HL-60 (cell line): ENCODE data around the gene CD40.

ENCODE experiments used
- DNase-seq, 2 experiments: peaks; one replicate each; pipeline ENCODE4 v3.0.0-alpha.2; 2010 to 2020; ENCODE audit warnings: low read depth in 1 of 2, low spot score in 1 of 2
- H3K27ac ChIP-seq: fragments of 250-450 bp; sonication (Bioruptor Pico); replicated peaks from 2 replicates; pipeline ENCODE4 v1.5.1; 2020; ENCODE audit warnings: mild to moderate bottlenecking, moderate library complexity
- H3K27me3 ChIP-seq: fragments of 250-450 bp; sonication (Bioruptor Pico); 2 replicates; pipeline ENCODE4 v1.5.1; 2021; ENCODE audit warnings: mild to moderate bottlenecking, moderate library complexity; ENCODE audit not compliant: insufficient read depth, poor library complexity, severe bottlenecking
- H3K4me3 ChIP-seq: replicated peaks from 2 replicates; pipeline ENCODE4 v1.5.1; 2011; ENCODE audit warnings: mild to moderate bottlenecking, control low read depth, low read length; ENCODE audit not compliant: insufficient read depth
- GABPA ChIP-seq: IDR thresholded peaks from 2 replicates; pipeline ENCODE4 v1.6.1; 2012; ENCODE audit warnings: low read depth
- POLR2AphosphoS5 ChIP-seq: IDR thresholded peaks from 2 replicates; pipeline ENCODE4 v1.6.1; 2012; ENCODE audit warnings: low read depth
- SPI1 ChIP-seq: IDR thresholded peaks from 2 replicates; pipeline ENCODE4 v1.6.1; 2012; ENCODE audit warnings: low read depth, mild to moderate bottlenecking, borderline replicate concordance
- TF ChIP-seq, protein P1 (sequence below): IDR thresholded peaks from one replicate; pipeline ENCODE4 v1.5.1; 2011; ENCODE audit warnings: low read length, control low read depth, inconsistent platforms; ENCODE audit not compliant: insufficient read depth
- TF ChIP-seq, protein P2 (sequence below): IDR thresholded peaks from 2 replicates; pipeline ENCODE4 v1.6.1; 2012; ENCODE audit warnings: low read depth; ENCODE audit not compliant: insufficient replicate concordance

Gene CD40

DNA sequence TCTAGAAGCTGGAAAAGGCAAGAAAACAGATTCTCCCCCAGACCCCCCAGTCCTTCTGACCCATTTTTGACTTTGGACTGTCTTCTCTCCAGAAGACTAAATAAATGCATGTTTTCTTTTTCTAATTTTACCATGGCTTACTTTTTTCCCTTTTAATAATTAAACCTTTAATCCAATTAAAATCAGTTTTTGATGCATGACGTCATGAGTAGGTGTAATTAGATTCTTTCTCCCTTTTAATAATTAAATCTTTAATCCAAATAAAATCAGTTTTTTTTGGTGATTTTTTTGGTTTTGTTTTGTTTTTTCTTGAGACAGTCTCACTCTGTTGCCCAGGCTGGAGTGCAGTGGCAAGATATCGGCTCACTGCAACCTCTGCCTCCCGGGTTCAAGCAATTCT is 15.2 kb upstream of the CD40 start:
- Histone ChIP-seq H3K27me3 (peaks cover 47% of the 10 kb centered on the region), H3K4me3 (no peak overlapping the region), H3K27ac (no peak overlapping the region)
- TF ChIP-seq, protein P1, sequence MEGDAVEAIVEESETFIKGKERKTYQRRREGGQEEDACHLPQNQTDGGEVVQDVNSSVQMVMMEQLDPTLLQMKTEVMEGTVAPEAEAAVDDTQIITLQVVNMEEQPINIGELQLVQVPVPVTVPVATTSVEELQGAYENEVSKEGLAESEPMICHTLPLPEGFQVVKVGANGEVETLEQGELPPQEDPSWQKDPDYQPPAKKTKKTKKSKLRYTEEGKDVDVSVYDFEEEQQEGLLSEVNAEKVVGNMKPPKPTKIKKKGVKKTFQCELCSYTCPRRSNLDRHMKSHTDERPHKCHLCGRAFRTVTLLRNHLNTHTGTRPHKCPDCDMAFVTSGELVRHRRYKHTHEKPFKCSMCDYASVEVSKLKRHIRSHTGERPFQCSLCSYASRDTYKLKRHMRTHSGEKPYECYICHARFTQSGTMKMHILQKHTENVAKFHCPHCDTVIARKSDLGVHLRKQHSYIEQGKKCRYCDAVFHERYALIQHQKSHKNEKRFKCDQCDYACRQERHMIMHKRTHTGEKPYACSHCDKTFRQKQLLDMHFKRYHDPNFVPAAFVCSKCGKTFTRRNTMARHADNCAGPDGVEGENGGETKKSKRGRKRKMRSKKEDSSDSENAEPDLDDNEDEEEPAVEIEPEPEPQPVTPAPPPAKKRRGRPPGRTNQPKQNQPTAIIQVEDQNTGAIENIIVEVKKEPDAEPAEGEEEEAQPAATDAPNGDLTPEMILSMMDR: no peak
- TF ChIP-seq GABPA (no peak), POLR2AphosphoS5 (no peak)
- no peak for DNase-seq

DNA sequence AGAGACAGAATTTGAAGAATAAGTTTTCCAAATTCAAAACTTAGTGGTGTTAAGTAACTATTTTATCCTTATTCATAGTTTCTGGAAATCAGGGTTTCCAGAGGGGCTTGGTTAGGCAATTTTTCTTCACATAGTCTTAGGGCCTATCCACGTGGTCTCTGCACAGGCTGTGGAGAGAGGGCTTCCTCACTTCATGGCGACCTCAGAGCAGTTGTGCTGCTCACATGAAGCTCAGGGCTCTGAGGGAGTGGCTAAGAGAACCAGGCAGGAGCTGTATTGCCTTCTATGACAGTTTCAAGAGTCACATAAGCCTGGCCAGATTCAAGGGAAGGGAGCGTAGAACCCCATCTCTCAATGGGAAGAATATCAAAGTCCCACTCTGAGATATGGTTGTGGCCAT is 13.9 kb upstream of the CD40 start:
- Histone ChIP-seq H3K4me3 (no peak overlapping the region), H3K27ac (no peak overlapping the region), H3K27me3 (peaks cover 36% of the 10 kb centered on the region)
- DNase-seq: no peak
- TF ChIP-seq, protein P2, sequence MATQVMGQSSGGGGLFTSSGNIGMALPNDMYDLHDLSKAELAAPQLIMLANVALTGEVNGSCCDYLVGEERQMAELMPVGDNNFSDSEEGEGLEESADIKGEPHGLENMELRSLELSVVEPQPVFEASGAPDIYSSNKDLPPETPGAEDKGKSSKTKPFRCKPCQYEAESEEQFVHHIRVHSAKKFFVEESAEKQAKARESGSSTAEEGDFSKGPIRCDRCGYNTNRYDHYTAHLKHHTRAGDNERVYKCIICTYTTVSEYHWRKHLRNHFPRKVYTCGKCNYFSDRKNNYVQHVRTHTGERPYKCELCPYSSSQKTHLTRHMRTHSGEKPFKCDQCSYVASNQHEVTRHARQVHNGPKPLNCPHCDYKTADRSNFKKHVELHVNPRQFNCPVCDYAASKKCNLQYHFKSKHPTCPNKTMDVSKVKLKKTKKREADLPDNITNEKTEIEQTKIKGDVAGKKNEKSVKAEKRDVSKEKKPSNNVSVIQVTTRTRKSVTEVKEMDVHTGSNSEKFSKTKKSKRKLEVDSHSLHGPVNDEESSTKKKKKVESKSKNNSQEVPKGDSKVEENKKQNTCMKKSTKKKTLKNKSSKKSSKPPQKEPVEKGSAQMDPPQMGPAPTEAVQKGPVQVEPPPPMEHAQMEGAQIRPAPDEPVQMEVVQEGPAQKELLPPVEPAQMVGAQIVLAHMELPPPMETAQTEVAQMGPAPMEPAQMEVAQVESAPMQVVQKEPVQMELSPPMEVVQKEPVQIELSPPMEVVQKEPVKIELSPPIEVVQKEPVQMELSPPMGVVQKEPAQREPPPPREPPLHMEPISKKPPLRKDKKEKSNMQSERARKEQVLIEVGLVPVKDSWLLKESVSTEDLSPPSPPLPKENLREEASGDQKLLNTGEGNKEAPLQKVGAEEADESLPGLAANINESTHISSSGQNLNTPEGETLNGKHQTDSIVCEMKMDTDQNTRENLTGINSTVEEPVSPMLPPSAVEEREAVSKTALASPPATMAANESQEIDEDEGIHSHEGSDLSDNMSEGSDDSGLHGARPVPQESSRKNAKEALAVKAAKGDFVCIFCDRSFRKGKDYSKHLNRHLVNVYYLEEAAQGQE: no peak
- TF ChIP-seq, protein P1: no peak
- no peak for TF ChIP-seq GABPA

DNA sequence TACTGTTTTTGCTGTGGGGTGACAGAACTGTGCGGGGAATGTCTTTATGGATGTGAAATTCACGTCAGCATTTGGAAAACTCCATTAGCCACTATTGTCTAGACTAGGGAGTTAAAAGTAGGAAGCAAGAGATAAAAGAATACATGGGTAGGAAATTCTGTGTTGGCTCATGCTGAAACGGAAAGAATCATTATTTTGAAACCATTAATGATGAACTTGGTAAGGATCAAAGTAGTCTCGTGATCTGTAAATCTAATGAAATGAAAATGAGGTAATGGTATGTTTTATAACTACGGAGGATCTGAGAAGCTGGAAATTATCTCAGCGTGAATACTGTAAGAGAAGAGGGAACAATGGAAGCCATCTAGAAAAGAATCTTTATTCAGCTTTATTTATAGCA is 11.1 kb upstream of the CD40 start:
- Histone ChIP-seq H3K27ac (no peak overlapping the region), H3K4me3 (no peak overlapping the region), H3K27me3 (peaks cover 12% of the 10 kb centered on the region)
- DNase-seq: no peak
- TF ChIP-seq SPI1 (no peak), GABPA (no peak), POLR2AphosphoS5 (no peak)
- TF ChIP-seq, protein P2: no peak
- TF ChIP-seq, protein P1: no peak

DNA sequence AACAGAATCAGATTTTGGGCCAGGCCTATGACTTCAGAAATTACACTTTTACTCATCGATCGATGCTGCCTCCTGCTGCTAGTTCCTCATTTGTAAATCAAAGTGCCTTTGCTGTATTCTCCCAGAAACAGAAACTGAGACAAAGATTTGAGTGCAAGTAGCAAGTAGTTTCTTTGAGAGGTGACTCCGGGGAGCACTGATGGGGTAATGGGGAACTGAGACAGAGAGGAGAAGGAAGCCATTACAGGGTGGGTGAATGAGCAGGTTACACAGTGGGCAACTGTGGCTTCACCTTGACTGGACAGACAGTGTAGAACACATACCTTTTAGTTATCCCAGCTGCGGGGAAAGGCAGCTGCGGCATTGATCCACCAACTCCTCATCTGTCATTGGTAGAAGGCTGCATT is 9.7 kb upstream of the CD40 start:
- peaks cover 14% of the 10 kb centered on the region for H3K27me3 ChIP-seq
- TF ChIP-seq, protein P1: no peak
- TF ChIP-seq GABPA (no peak), POLR2AphosphoS5 (no peak), SPI1 (no peak)
- TF ChIP-seq, protein P2: no peak
- H3K27ac ChIP-seq: no peak overlapping the region
- no peak for DNase-seq
- no peak overlapping the region for H3K4me3 ChIP-seq
